A549 (cell line): ENCODE results near the gene ST6GALNAC4.

Experiments
- BCL3 ChIP-seq: fragments of >200 bp; sonication (Bioruptor Twin); formaldehyde crosslinking; IDR thresholded peaks from 3 replicates; pipeline ENCODE4 v1.6.1; 2016
- CTCF ChIP-seq: fragments of >200 bp; sonication (Bioruptor Twin); formaldehyde crosslinking; IDR thresholded peaks from 3 replicates; pipeline ENCODE4 v1.5.1; 2016
- ESRRA ChIP-seq: fragments of 150-350 bp; IDR thresholded peaks from 2 replicates; pipeline ENCODE4 v1.6.1; 2014; ENCODE audit warnings: mild to moderate bottlenecking, low read length, borderline replicate concordance
- KDM1A ChIP-seq: fragments of 200-600 bp; sonication (generic); IDR thresholded peaks from 2 replicates; pipeline ENCODE4 v1.6.1; 2016; ENCODE audit warnings: low read depth, mild to moderate bottlenecking
- MAX ChIP-seq: IDR thresholded peaks from 2 replicates; pipeline ENCODE4 v1.6.1; 2012
- PBX3 ChIP-seq: IDR thresholded peaks from 2 replicates; pipeline ENCODE4 v1.6.1; 2012
- POLR2A ChIP-seq: IDR thresholded peaks from 2 replicates; pipeline ENCODE4 v1.6.1; 2012; ENCODE audit warnings: mild to moderate bottlenecking, low read length
- RARB ChIP-seq: fragments of 250-450 bp; sonication (Bioruptor Pico); IDR thresholded peaks from 2 replicates; pipeline ENCODE4 v1.8.0; 2021; ENCODE audit warnings: mild to moderate bottlenecking, moderate library complexity
- RCOR1 ChIP-seq: fragments of 150-350 bp; IDR thresholded peaks from 2 replicates; pipeline ENCODE4 v1.6.1; 2014; ENCODE audit warnings: antibody characterized with exemption, low read length, low read depth
- REST ChIP-seq: fragments of 200-600 bp; sonication (generic); IDR thresholded peaks from 2 replicates; pipeline ENCODE4 v1.6.1; 2016; ENCODE audit warnings: antibody characterized with exemption, mild to moderate bottlenecking, moderate library complexity

GRCh38 chr9:127959841-127960409, 43.1 kb upstream of the ST6GALNAC4 start:
- TF ChIP-seq MAX (no peak), CTCF (no peak), REST (no peak), BCL3 (no peak), ESRRA (no peak), KDM1A (no peak), RARB (CRISPR knock-in tag) (no peak), PBX3 (no peak), POLR2A (no peak), RCOR1 (no peak)
